HepG2 (cell line): ENCODE measurements around the gene TBC1D22A. TPM values are rescaled to one million over a fixed set of nuclear protein-coding genes. Genes with fewer than 3 reads are reported as not detected.

ENCODE experiments used
- ARHGAP35 ChIP-seq: sonication (generic); formaldehyde crosslinking; IDR thresholded peaks from 2 replicates; pipeline ENCODE4 v1.9.0; 2022; ENCODE audit warnings: mild to moderate bottlenecking, inconsistent platforms, moderate library complexity, missing genetic modification reagents, borderline replicate concordance
- FOXK2 ChIP-seq: fragments of 450-650 bp; IDR thresholded peaks from 2 replicates; pipeline ENCODE4 v1.6.1; 2016
- GFI1 ChIP-seq: sonication (generic); formaldehyde crosslinking; IDR thresholded peaks from 2 replicates; pipeline ENCODE4 v1.5.0; 2020; ENCODE audit warnings: missing genetic modification reagents, mild to moderate bottlenecking, borderline replicate concordance
- GZF1 ChIP-seq: sonication (generic); formaldehyde crosslinking; IDR thresholded peaks from 2 replicates; pipeline ENCODE4 v1.5.1; 2020; ENCODE audit warnings: mild to moderate bottlenecking, missing genetic modification reagents
- HNRNPK ChIP-seq: fragments of 200-400 bp; formaldehyde crosslinking; IDR thresholded peaks from 2 replicates; pipeline ENCODE4 v1.6.1; 2018; ENCODE audit warnings: low read length, low read depth, moderate library complexity, mild to moderate bottlenecking; ENCODE audit not compliant: poor library complexity, severe bottlenecking
- MTF2 ChIP-seq: sonication (generic); formaldehyde crosslinking; IDR thresholded peaks from 2 replicates; pipeline ENCODE4 v1.5.0; 2020; ENCODE audit warnings: missing genetic modification reagents, borderline replicate concordance
- NR2F2 ChIP-seq: IDR thresholded peaks from 2 replicates; pipeline ENCODE4 v1.6.1; 2012; ENCODE audit warnings: low read depth, inconsistent platforms, borderline replicate concordance
- RFX3 ChIP-seq: IDR thresholded peaks from 2 replicates; pipeline ENCODE4 v1.6.1; 2016; ENCODE audit warnings: missing biosample characterization, missing genetic modification reagents
- SRF ChIP-seq: IDR thresholded peaks from 2 replicates; pipeline ENCODE4 v1.6.1; 2011; ENCODE audit warnings: mild to moderate bottlenecking, low read depth, low read length, moderate library complexity
- SRSF4 ChIP-seq: fragments of 200-400 bp; formaldehyde crosslinking; IDR thresholded peaks from one replicate; pipeline ENCODE4 v1.6.1; 2018; ENCODE audit warnings: mild to moderate bottlenecking, low read depth, low read length, moderate library complexity; ENCODE audit not compliant: poor library complexity, severe bottlenecking
- TRIM24 ChIP-seq: sonication (generic); formaldehyde crosslinking; IDR thresholded peaks from 2 replicates; pipeline ENCODE4 v1.8.0; 2022; ENCODE audit warnings: mild to moderate bottlenecking, missing genetic modification reagents
- ZBTB8A ChIP-seq: sonication (generic); formaldehyde crosslinking; IDR thresholded peaks from 2 replicates; pipeline ENCODE4 v1.4.0; 2020; ENCODE audit warnings: mild to moderate bottlenecking, low read depth, missing genetic modification reagents, borderline replicate concordance
- ZNF121 ChIP-seq: sonication (generic); formaldehyde crosslinking; IDR thresholded peaks from 2 replicates; pipeline ENCODE4 v1.5.0; 2020; ENCODE audit warnings: mild to moderate bottlenecking, missing genetic modification reagents
- ZNF251 ChIP-seq: sonication (generic); formaldehyde crosslinking; IDR thresholded peaks from 2 replicates; pipeline ENCODE4 v1.9.0; 2021; ENCODE audit warnings: mild to moderate bottlenecking, missing genetic modification reagents
- ZNF367 ChIP-seq: sonication (generic); formaldehyde crosslinking; IDR thresholded peaks from 2 replicates; pipeline ENCODE4 v1.4.0; 2020; ENCODE audit warnings: missing genetic modification reagents, borderline replicate concordance
- ZNF776 ChIP-seq: sonication (generic); formaldehyde crosslinking; IDR thresholded peaks from 2 replicates; pipeline ENCODE4 v1.4.0; 2020; ENCODE audit warnings: mild to moderate bottlenecking, missing genetic modification reagents
- polyA plus RNA-seq, 8 experiments: library from polyadenylated mRNA; depleted of rRNA in 3 of 8; stranded (reverse) in 7 of 8; unstranded in 1 of 8; fragments of >200 nt; fragmentation: Illumina TruSeq in 4 of 8; extraction: Trizol in 4 of 8; gene quantifications; 2 replicates each; pipeline versions ENCODE4 v1.2.1 to v1.2.3, GENCODE V29; 2011 to 2016; ENCODE audit warnings: low read depth in 4 of 8, missing spikeins in 1 of 8, mixed read lengths in 1 of 8; ENCODE audit not compliant: insufficient read depth in 1 of 8
- total RNA-seq, 5 experiments: library from RNA; depleted of rRNA; stranded (reverse); fragments of >200 nt; fragmentation: Illumina TruSeq; extraction: Trizol; gene quantifications; 2 replicates each; pipeline ENCODE4 v1.2.3, GENCODE V29; 2016; ENCODE audit warnings: low read depth in 1 of 5
- TF ChIP-seq, protein P1 (sequence below): sonication (generic); formaldehyde crosslinking; IDR thresholded peaks from 2 replicates; pipeline ENCODE4 v1.4.0; 2020; ENCODE audit warnings: missing genetic modification reagents, mild to moderate bottlenecking, borderline replicate concordance
- TF ChIP-seq, protein P2 (sequence below): sonication (generic); formaldehyde crosslinking; IDR thresholded peaks from 2 replicates; pipeline ENCODE4 v1.4.0; 2020; ENCODE audit warnings: low read depth, mild to moderate bottlenecking, missing genetic modification reagents
- TF ChIP-seq, protein P3 (sequence below): sonication (generic); formaldehyde crosslinking; IDR thresholded peaks from 2 replicates; pipeline ENCODE4 v1.9.0; 2021; ENCODE audit warnings: missing genetic modification reagents, borderline replicate concordance
- TF ChIP-seq, protein P4 (sequence below): sonication (generic); formaldehyde crosslinking; IDR thresholded peaks from 2 replicates; pipeline ENCODE4 v1.4.0; 2020; ENCODE audit warnings: missing genetic modification reagents
- TF ChIP-seq, protein P5 (sequence below): IDR thresholded peaks from 2 replicates; pipeline ENCODE4 v1.6.1; 2016; ENCODE audit warnings: low read depth, borderline replicate concordance

TBC1D22A gene
- total and polyA plus RNA-seq, 2 of the 13 experiments (the other 11 are each of a cell fraction or from before 2014, with no cell fraction given) = 17.3 to 18.0 TPM

DNA sequence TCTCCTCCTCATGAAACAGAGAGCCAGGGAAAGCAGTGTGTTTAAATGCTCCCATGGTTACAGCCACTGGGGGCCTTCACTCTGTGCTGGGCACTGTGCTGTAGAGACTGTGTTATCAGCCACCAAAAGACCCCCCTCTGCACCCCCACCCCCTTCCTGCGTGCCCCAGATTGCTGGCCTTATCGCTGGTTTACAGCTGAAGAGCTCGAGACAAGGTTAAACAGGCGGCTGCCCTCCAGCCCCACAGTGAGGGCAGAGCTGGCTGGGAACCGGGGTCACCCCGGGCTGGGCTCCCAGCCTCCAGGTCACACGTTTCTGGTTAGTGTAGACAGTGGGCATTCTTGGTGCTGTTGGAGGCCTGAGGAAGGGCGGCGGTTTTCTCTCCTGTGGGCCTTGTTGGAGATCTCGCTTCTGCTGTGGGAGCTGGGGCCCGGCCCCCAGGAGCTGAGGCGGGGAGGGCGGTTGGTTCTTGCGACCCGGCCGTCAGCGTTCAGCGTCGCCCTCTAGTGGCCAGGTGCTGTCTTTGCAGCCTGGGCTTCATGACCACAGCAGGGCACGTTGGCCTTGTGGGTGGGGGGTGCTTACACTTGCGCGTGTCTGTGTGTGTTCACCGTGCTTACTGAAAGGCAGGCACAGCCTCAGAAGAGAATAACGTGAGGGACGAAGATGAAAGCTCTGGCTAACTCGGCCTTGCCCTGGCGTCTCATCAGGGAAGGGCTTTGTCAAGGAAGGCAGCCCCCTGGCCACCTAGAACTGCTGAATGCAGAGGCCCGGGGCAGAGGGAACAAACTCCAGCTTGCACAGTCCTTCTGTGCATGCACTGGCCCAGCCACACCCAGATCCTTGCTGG lies 40.8 kb downstream of the TBC1D22A start (continued):
- TF ChIP-seq, protein P1, sequence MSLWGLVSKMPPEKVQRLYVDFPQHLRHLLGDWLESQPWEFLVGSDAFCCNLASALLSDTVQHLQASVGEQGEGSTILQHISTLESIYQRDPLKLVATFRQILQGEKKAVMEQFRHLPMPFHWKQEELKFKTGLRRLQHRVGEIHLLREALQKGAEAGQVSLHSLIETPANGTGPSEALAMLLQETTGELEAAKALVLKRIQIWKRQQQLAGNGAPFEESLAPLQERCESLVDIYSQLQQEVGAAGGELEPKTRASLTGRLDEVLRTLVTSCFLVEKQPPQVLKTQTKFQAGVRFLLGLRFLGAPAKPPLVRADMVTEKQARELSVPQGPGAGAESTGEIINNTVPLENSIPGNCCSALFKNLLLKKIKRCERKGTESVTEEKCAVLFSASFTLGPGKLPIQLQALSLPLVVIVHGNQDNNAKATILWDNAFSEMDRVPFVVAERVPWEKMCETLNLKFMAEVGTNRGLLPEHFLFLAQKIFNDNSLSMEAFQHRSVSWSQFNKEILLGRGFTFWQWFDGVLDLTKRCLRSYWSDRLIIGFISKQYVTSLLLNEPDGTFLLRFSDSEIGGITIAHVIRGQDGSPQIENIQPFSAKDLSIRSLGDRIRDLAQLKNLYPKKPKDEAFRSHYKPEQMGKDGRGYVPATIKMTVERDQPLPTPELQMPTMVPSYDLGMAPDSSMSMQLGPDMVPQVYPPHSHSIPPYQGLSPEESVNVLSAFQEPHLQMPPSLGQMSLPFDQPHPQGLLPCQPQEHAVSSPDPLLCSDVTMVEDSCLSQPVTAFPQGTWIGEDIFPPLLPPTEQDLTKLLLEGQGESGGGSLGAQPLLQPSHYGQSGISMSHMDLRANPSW (CRISPR knock-in tag) = no peak
- TF ChIP-seq ZNF776 (CRISPR knock-in tag) (no peak), ARHGAP35 (CRISPR knock-in tag) (no peak), MTF2 (CRISPR knock-in tag) (no peak), NR2F2 (no peak), ZNF121 (CRISPR knock-in tag) (no peak), TRIM24 (no peak), FOXK2 (no peak), ZBTB8A (CRISPR knock-in tag) (no peak), SRF (no peak), RFX3 (CRISPR knock-in tag) (no peak), HNRNPK (no peak), ZNF367 (CRISPR knock-in tag) (no peak), GZF1 (no peak), ZNF251 (CRISPR knock-in tag) (no peak), GFI1 (no peak), SRSF4 (no peak)
- TF ChIP-seq, protein P2, sequence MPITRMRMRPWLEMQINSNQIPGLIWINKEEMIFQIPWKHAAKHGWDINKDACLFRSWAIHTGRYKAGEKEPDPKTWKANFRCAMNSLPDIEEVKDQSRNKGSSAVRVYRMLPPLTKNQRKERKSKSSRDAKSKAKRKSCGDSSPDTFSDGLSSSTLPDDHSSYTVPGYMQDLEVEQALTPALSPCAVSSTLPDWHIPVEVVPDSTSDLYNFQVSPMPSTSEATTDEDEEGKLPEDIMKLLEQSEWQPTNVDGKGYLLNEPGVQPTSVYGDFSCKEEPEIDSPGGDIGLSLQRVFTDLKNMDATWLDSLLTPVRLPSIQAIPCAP = no peak
- TF ChIP-seq, protein P3, sequence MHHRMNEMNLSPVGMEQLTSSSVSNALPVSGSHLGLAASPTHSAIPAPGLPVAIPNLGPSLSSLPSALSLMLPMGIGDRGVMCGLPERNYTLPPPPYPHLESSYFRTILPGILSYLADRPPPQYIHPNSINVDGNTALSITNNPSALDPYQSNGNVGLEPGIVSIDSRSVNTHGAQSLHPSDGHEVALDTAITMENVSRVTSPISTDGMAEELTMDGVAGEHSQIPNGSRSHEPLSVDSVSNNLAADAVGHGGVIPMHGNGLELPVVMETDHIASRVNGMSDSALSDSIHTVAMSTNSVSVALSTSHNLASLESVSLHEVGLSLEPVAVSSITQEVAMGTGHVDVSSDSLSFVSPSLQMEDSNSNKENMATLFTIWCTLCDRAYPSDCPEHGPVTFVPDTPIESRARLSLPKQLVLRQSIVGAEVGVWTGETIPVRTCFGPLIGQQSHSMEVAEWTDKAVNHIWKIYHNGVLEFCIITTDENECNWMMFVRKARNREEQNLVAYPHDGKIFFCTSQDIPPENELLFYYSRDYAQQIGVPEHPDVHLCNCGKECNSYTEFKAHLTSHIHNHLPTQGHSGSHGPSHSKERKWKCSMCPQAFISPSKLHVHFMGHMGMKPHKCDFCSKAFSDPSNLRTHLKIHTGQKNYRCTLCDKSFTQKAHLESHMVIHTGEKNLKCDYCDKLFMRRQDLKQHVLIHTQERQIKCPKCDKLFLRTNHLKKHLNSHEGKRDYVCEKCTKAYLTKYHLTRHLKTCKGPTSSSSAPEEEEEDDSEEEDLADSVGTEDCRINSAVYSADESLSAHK (CRISPR knock-in tag) = no peak
- TF ChIP-seq, protein P4, sequence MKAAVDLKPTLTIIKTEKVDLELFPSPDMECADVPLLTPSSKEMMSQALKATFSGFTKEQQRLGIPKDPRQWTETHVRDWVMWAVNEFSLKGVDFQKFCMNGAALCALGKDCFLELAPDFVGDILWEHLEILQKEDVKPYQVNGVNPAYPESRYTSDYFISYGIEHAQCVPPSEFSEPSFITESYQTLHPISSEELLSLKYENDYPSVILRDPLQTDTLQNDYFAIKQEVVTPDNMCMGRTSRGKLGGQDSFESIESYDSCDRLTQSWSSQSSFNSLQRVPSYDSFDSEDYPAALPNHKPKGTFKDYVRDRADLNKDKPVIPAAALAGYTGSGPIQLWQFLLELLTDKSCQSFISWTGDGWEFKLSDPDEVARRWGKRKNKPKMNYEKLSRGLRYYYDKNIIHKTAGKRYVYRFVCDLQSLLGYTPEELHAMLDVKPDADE = no peak
- TF ChIP-seq, protein P5, sequence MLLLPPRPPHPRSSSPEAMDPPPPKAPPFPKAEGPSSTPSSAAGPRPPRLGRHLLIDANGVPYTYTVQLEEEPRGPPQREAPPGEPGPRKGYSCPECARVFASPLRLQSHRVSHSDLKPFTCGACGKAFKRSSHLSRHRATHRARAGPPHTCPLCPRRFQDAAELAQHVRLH (CRISPR knock-in tag) = no peak
